Bone marrow (tissue), 2 donors: Measurements from ENCODE around the gene CLSTN2.

Experiments used
- DNase-seq, 2 donors: peaks; one replicate each; lab custom pipeline; 2025; lab: John Stamatoyannopoulos, UW

The CLSTN2 gene

GRCh38 chr3:140007081-140007480 is 72.1 kb downstream of the CLSTN2 start:
- no peak for DNase-seq

DNA sequence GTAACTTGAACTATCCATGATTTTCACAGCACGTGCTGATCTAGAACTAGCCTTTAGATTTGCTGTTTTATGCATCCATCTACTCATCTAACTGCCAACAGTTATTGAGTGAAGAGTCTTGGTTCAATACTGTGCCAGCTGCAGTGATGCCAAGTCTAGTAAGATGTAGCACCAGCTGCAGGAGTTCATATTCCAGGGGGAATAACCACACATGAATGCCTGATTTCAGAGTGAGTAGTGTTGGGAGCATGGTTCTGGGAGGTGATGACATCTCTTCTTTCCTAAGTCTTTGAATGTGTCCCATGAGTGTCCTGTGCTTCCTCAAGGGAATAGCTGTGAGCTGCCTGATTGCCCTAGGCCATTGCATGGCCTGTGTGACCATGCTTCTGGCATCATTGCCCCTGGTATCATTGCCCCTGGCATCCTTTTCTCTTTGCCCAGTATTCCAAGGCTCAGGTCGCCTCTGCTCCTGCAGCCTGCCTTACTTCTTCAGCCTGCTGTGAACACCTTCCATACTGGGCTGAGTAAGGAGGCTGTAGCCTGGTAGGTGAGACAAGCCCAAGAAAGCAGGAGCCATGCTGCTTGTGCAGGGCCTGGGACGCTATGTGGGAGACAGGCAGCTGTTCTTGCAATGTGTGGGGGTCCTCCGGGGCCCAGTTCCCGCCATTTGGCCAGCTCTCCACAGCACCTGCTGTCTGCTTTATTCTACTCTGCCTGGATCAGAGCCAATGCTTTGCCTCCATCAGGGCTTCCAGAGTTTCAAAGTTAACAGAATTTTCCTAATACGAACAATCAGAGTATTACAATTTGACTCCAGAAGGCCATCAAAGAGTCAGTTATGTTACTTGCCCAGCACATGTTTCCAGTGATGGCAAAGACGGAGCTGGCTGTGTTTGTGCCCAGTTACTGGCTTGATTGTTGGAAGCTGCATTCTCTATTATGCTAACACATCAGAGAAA is 73.2 kb downstream of the CLSTN2 start:
- DNase-seq = no peak

DNA sequence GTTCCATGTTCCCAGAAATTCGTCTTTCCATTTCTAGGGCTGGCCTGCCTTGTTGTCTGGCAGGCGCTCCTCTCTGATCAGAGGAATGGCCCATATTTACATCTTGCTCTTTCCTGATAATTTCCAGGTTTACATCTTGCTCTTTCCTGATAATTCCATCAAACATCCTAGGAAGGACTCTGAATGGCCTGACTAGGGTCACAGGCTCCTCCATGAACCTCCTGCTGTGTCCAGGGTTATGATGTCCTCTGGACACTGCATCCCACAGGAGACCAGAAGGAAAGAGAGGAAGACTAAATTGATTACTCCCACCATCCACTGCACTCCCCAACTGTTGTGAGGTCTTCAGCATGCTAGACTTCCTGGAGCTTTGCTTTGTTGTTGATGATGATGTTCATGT is 75.4 kb downstream of the CLSTN2 start:
- DNase-seq = no peak

DNA sequence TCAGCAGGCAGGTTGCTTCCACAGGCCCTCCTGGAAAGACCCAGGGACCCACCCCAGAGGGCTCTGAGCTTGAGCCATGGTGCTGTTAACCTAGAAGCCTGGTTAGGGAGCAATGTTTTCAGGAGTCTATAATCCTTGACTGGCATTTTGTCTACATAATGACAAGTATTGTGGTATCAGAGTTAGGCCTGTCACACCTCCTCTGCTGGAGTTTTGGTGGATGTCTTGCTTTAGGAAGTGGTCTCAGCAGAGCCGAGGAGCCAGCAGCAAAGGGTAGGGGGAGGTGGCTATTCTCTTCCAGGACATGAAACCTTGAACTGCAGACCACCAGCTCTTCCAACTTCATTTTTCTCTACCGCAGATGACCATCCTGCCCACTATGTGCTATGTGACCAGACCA is 76.1 kb downstream of the CLSTN2 start:
- no peak for DNase-seq

GRCh38 chr3:140011611-140012277 is 76.8 kb downstream of the CLSTN2 start:
- DNase-seq = no peak

- DNase-seq = no peak
Observed at GRCh38 chr3:140013220-140013619, 78.2 kb downstream of the CLSTN2 start.

- DNase-seq = no peak
Observed at GRCh38 chr3:140014831-140015495, 80.0 kb downstream of the CLSTN2 start.

GRCh38 chr3:140015741-140016140 is 80.8 kb downstream of the CLSTN2 start:
- DNase-seq = no peak

DNA sequence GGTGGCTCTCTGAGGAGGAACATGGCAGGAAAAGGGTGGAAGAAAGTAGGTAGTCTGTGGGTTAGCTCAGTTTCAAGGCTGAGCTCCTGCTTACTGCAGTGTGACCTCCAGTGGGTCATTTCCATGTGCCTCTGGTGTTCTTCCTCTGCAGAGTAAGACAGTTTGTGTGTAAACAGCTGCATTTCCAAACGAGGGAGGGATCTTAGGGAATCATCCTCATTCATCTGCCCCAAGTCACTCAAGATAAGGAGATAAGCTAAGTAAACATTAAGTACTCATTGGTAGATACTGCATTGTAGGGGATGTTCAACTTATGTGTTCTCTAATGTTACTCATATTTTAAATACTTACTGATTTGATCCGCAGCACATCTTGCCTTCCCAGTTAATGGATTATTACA is 83.6 kb downstream of the CLSTN2 start:
- no peak for DNase-seq

DNA sequence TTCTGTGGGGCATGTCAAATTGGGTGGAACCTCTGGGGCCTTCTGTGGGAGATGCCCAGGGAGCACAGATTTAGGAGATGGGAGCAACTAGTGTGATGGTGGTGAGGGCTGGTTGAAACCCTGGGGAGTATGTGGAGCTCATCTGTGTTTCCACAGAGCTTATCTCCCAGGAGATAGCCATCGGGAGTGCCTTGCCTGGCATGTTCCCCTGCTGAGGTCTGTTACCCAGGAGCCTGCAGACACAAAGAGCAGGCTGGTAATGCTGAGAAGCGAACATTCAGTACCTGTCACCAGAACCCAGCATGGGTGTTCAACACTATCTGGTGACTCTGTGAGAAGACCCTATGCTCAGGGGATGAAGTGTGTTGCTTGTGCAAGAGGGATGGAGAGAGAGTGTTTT is 85.0 kb downstream of the CLSTN2 start:
- DNase-seq = no peak

GRCh38 chr3:140020541-140020940 is 85.6 kb downstream of the CLSTN2 start:
- no peak for DNase-seq

GRCh38 chr3:140021269-140021668 is 86.3 kb downstream of the CLSTN2 start:
- DNase-seq = no peak

DNA sequence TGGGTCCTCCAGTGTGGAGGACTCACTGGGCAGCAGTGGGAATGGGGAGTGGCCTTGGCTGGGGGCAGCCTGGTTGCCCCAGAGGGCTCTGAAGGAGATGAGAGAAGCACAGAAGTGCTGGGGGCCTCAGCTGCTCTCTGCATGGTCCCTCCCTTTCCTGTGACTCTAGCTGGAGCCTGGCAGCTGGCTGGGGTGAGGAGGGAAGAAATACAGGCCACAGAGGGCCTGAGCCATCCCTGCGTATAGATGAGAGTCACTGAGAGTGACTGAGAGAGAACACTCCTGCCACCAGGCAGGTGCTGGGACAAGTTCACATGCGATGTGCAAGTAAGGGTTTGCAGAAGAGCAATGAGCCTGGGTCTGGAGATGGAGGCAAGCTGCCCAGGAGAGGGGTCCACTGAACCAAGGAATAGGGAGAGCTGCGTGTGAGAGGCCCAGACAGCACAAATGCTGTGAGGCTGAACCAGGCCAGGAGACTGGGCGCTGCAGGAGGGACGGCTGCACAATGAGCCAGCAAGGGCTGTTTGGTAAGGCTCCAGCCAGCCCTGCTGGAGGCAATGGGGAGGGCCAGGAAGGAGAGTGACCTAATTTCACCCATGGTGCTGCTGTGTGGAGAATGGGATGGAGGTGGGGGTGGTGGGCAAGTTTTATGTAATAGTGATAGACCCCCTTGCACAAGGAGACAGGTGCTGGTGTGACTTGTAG is 87.2 kb downstream of the CLSTN2 start:
- DNase-seq = no peak

DNA sequence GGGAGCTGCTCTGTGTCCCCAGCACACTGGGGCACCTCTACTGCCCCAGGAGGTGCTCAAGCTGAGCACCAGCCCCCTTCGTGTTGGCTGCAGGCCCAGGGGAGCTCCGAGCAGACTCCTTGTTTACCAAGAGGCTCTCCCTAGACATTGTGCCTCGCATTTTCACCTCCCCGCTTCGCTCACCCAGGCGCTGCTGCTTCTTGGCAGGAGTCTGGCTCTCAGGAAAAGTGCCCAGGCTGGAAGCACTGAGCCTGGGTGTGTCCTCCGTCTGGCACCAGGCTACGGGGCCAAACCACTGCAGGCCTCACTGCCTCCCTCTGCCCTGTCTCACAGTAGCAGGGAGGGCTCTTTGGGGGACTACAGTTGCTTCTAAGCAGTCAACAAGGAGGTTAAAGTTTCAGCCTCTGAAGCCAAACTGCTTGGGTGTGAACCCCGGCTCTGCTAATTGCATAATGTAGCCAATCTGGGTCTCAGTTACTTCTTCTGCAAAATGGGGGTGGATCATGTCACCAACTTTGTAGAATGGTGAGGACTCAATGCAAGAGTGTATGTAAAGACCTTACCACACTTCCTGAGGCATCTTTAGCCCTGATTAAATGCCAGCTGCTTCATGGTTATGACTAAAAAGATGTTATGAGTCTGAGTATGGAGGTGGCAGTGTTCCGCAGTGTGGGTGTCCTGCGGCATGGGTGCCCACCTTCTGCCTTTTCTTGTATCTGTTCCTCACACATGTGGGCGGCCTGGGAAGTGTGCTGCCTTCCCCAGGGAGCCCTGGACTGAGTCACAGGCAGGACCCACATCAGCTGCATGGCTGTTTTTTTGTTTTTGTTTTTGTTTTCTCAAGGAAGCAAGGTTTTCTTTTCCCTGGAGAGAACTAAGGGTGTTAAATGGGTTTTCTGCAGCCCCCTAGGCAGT is 88.9 kb downstream of the CLSTN2 start:
- DNase-seq = no peak

- no peak for DNase-seq
Observed at GRCh38 chr3:140031170-140031569, 96.2 kb downstream of the CLSTN2 start.

DNA sequence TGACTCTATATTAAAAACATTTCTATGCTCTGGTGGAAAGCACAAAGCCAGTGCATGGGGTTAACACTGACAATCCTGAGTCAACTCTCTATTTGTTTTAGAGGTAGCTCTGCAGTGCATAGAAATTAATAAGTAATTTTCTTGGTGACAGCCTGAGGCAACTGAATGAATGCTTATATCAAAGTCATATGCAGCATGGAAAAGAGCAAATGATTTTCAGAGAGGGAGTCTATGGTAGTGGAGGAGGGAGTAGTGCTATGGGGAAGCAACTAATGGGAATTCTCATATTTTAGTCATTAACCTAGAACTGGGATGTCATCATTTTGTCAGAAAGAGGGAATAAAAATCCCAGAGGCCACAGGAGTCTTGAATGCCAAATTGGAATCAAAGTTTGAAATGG is 99.1 kb downstream of the CLSTN2 start:
- no peak for DNase-seq

DNA sequence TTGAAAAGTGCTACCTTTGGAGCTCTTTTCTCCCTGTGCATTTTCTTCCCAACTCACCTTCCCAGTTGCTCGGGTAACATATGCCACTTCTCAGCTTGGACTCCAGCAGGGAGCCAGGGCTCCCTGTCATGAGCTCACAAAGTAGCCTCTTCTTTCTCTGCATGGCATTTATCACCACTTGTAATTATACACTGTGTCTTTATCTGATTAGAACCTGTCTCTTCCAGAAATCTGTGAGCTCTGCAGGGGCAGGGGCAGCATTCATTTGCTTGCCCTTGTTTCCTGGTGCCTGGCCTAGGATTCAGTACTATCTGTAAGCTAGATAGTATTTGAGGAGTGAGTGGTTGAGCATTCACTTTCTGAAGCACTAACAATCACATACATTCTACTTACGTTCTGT is 100.9 kb downstream of the CLSTN2 start:
- DNase-seq = no peak

GRCh38 chr3:140050396-140050795 is 115.4 kb downstream of the CLSTN2 start:
- no peak for DNase-seq

- no peak for DNase-seq
Observed at GRCh38 chr3:140051019-140051957, 116.3 kb downstream of the CLSTN2 start.
